Thyroid gland (tissue), 4 donors: ENCODE measurements around the gene ANKRD17. TPM values are rescaled to one million over a fixed set of nuclear protein-coding genes. Genes with fewer than 3 reads are reported as not detected.

ENCODE experiments used
- DNase-seq, 2 donors: peaks; one replicate each; pipeline ENCODE4 v3.0.0-alpha.2; 2019
- H3K27ac ChIP-seq, 3 donors: fragments of 200-600 bp; sonication (generic); 1 replicate in 2 of 3; 2 replicates in 1 of 3; pipeline ENCODE4 v1.5.1; 2016 to 2019; ENCODE audit warnings: mild to moderate bottlenecking in 1 of 3, moderate library complexity in 1 of 3
- H3K27me3 ChIP-seq: fragments of 200-600 bp; sonication (generic); one replicate; pipeline ENCODE4 v1.5.1; 2019
- H3K36me3 ChIP-seq, 2 donors: fragments of 200-600 bp; sonication (generic); one replicate each; pipeline ENCODE4 v1.5.1; 2016 to 2019
- H3K4me1 ChIP-seq, 2 donors: fragments of 200-600 bp; sonication (generic); one replicate each; pipeline ENCODE4 v1.5.1; 2017 to 2019
- H3K4me3 ChIP-seq, 3 donors: fragments of 200-600 bp; sonication (generic); replicated peaks in 1 of 3; 1 replicate in 2 of 3; 2 replicates in 1 of 3; pipeline ENCODE4 v1.5.1; 2016; ENCODE audit warnings: mild to moderate bottlenecking in 1 of 3
- H3K9me3 ChIP-seq: fragments of 200-600 bp; sonication (generic); one replicate; pipeline ENCODE4 v1.5.1; 2017
- CTCF ChIP-seq, 6 experiments: fragments of 200-600 bp in 3 of 6; fragments of 450-650 bp in 3 of 6; sonication (generic) in 3 of 6; IDR thresholded peaks; one replicate each; pipeline ENCODE4 v1.5.1; 2016 to 2019; ENCODE audit warnings: antibody characterized with exemption in 6 of 6, mild to moderate bottlenecking in 2 of 6, inconsistent platforms in 1 of 6, moderate library complexity in 1 of 6
- POLR2A ChIP-seq, 2 donors: fragments of 450-650 bp; IDR thresholded peaks; one replicate each; pipeline ENCODE4 v1.6.1; 2017; ENCODE audit warnings: antibody characterized with exemption in 2 of 2, mild to moderate bottlenecking in 2 of 2, moderate library complexity in 1 of 2
- WGBS, 2 donors: methylation state at CpG; one replicate each; pipeline ENCODE4 v1.1.5; 2017; 5-methylcytosine and 5-hydroxymethylcytosine counted together
- intact Hi-C: fragments of 100-400 bp; cut with DNase I; formaldehyde crosslinking; loops from one replicate; pipeline ENCODE4 v1.15.1; 2023
- total RNA-seq, 4 donors: library from RNA; depleted of rRNA; stranded (reverse); fragments of >200 nt; gene quantifications; one replicate each; pipeline ENCODE4 v1.2.3, GENCODE V29; 2016

ANKRD17 gene
- total RNA-seq, 4 donors from 2014 or later: 46.8 to 74.6 (median 64.2) TPM

DNA sequence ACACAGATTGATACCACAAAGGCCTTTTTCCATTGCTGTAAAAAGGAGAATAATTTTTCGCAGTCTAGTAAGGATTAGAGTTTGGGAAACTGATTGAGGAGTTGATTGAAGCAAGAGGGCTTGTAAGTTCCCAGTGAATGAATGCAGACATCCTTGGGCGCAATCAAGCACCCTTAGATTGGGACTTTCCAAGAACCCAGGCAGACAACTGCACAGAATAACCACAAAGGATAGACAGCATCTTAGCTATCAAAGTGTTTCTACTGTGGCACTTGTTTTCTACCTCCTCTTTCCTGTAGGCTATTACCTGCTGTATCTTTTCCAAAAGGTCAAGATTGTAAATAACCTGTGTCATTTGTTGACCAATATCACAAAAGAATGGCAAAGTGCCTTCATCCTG is 191.7 kb downstream of the ANKRD17 start:
- peaks cover 0 to 6% of the 10 kb centered on the region in 2 donors for H3K4me1 ChIP-seq
- no peak for TF ChIP-seq POLR2A (IDR thresholded peaks at IDR 0.05)
- H3K36me3 ChIP-seq: peaks cover 0 to 2% of the 10 kb centered on the region in 2 donors
- intact Hi-C loops: loop anchor here (5.0 kb wide), 1 partner anchor 190 kb away; the partner anchor contains the start of gene ANKRD17
- WGBS, 2 donors: 94 to 96% methylated on average over 2 of the region's 2 CpGs
- no peak for DNase-seq
- H3K9me3 ChIP-seq: no peaks in the 10 kb centered on the region
- H3K27me3 ChIP-seq: no peaks in the 10 kb centered on the region
- no peak overlapping the region for H3K4me3 ChIP-seq
- no peak overlapping the region for H3K27ac ChIP-seq

GRCh38 chr4:73066445-73066844 is 192.2 kb downstream of the ANKRD17 start:
- intact Hi-C loops: loop anchor here (5.0 kb wide), 1 partner anchor 191 kb away; the partner anchor contains the start of gene ANKRD17

GRCh38 chr4:73064536-73064935 is 194.1 kb downstream of the ANKRD17 start:
- H3K9me3 ChIP-seq: no peaks in the 10 kb centered on the region
- no peak overlapping the region for H3K27ac ChIP-seq
- H3K4me1 ChIP-seq: no peaks in the 10 kb centered on the region
- no peaks in the 10 kb centered on the region for H3K27me3 ChIP-seq
- 79 to 84% methylated on average over 4 of the region's 4 CpGs for WGBS, 2 donors
- intact Hi-C loops: no loop called here
- DNase-seq: no peak
- TF ChIP-seq CTCF (IDR thresholded peaks at IDR 0.05) (no peak), POLR2A (IDR thresholded peaks at IDR 0.05) (no peak)
- H3K4me3 ChIP-seq: no peak overlapping the region
- H3K36me3 ChIP-seq: peaks cover 11 to 12% of the 10 kb centered on the region in 2 donors

More at GRCh38 chr4:73066445-73066844, 192.2 kb downstream of the ANKRD17 start:
- H3K27me3 ChIP-seq: no peaks in the 10 kb centered on the region
- peaks cover 0 to 6% of the 10 kb centered on the region in 2 donors for H3K4me1 ChIP-seq
- H3K27ac ChIP-seq: no peak overlapping the region
- no peak for DNase-seq
- WGBS, 2 donors: 96 to 98% methylated on average over 3 of the region's 3 CpGs
- H3K9me3 ChIP-seq: no peaks in the 10 kb centered on the region
- TF ChIP-seq POLR2A (IDR thresholded peaks at IDR 0.05) (no peak), CTCF (IDR thresholded peaks at IDR 0.05) (no peak)
- peaks cover 0 to 2% of the 10 kb centered on the region in 2 donors for H3K36me3 ChIP-seq
- H3K4me3 ChIP-seq: no peak overlapping the region

- no peaks in the 10 kb centered on the region for H3K9me3 ChIP-seq
- no peak for TF ChIP-seq CTCF (IDR thresholded peaks at IDR 0.05)
- TF ChIP-seq POLR2A (IDR thresholded peaks at IDR 0.05): no peak
- no peak overlapping the region for H3K4me3 ChIP-seq
- H3K27me3 ChIP-seq: no peaks in the 10 kb centered on the region
- intact Hi-C loops: no loop called here
- WGBS, 2 donors: 92 to 97% methylated on average over 2 of the region's 2 CpGs
- no peak for DNase-seq
- H3K4me1 ChIP-seq: no peaks in the 10 kb centered on the region
- H3K36me3 ChIP-seq: peaks cover 34 to 40% of the 10 kb centered on the region in 2 donors
- H3K27ac ChIP-seq: no peak overlapping the region
These were observed 203.2 kb downstream of the ANKRD17 start for GRCh38 chr4:73055241-73055897.

- no peak overlapping the region for H3K27ac ChIP-seq
- H3K36me3 ChIP-seq: peaks cover 27 to 35% of the 10 kb centered on the region in 2 donors
- no peaks in the 10 kb centered on the region for H3K27me3 ChIP-seq
- intact Hi-C loops: no loop called here
- no peaks in the 10 kb centered on the region for H3K4me1 ChIP-seq
- 56 to 68% methylated on average over 2 of the region's 2 CpGs for WGBS, 2 donors
- H3K9me3 ChIP-seq: no peaks in the 10 kb centered on the region
- no peak overlapping the region for H3K4me3 ChIP-seq
- DNase-seq: no peak
- TF ChIP-seq POLR2A (IDR thresholded peaks at IDR 0.05) (no peak), CTCF (IDR thresholded peaks at IDR 0.05) (no peak)
These were observed 204.6 kb downstream of the ANKRD17 start for GRCh38 chr4:73053974-73054480.
